ENCODE measurements around the gene CAMKMT.

Gene CAMKMT

DNA sequence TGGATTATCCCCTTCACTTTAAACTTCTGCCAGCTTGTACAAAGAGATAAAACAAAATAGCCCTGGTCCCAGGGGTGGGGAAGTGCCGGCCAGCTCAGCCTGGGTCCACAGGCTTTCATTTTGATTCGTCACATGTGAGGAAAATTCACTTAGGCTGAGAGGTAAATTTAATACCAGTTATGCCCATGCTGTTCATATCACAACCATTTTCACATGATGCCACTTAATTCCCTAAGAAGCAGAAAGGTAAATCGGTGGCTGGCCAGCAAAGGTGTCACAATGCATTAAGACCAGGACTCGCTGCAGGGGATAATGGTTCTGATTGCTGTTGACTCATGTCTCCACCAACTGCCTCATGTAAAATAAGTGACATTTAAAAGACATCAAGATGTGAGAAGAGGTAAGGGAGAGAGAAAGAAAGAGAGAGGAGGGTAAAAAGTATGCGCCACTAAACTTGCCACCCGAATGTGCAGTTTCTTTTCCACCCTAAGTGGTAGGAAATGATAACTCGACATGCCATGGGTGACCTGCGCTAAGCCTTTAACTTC lies 318.8 kb downstream of the CAMKMT start:
- in situ Hi-C loops (cut with HindIII; ENCODE audit: low sequenced_read_pairs): no loop called here

DNA sequence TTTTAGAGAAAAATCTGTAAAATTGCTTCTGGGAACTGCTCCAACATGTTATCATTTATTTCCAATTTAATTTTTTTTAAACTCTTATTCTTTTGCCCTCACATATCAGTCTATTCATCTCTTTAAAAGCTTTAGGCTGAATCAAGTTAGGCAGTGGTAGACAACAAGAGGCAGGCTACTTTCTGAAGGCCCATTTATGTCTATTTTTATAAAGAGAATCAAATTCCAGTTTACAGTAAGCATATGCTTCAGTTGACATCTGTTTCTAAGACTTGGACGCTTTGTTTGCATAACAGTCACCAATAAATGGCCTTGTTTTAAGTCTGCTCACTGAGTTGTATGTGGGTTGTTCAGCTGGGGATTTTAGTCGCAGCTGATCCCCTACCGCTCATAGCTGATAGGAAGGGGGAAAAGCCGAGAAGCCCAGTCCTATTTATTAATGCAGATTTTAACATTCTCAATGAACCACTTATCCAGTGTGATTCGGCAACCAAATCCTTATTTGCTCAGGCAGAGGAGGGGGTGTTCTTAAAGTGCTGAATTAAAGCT lies 319.3 kb downstream of the CAMKMT start:
- in situ Hi-C loops (cut with HindIII; ENCODE audit: low sequenced_read_pairs): no loop called here

DNA sequence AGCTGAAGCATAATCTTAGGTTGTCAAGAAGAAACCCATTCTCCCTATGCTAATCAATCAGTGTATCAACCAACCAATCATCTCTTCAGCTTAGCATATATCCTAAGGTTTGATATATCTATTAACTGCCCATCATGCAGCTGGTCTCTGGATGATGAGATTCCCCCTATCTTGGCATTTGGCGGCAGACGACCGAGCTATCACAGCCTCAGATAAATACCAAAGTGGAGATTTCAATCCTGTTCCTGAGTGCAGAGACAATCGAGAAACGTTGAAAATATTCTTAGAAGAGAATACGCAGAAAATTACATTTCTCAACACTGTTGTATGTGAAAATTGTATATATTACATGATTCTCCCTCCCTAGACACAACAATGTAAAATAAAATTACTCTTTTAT lies 320.7 kb downstream of the CAMKMT start:
- in situ Hi-C loops (cut with HindIII; ENCODE audit: low sequenced_read_pairs): no loop called here

DNA sequence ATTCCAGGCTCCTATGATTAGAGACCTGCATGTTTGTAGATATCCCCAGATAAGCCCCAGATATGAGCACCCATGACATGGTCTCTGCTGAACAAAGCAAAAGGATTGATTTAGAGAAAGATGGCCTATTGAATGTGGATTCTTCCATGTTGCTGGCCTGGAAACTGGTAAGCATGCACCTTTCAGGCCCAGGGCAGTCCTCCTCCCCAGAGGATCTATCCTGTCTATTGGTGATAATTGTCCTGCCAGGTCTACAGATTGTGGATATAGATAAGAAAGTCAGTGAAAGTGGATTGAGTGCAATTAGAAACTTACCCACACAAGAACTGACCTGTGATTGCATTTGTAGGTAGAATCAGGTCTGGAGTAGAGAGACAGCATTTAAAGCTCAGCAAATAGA lies 322.8 kb downstream of the CAMKMT start:
- in situ Hi-C loops (cut with HindIII; ENCODE audit: low sequenced_read_pairs): no loop called here

DNA sequence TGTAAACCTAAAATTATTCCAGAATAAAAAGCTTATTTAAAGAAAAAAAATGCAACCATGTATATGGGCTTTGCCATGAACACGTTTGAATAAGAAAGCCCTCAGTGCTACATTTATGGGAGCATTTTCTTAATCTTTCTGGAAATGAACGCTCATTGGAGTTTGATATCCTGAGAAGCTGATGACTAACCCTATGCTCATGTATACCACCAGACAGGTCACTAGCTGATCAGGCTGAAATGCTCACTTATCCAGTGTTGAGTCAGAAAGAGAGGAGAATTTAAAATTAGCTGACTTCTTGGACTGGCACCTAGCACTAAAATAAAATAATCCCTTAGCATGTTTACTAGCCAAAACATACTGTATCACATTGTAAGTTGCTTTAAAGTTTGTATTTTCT lies 324.8 kb downstream of the CAMKMT start:
- in situ Hi-C loops (cut with HindIII; ENCODE audit: low sequenced_read_pairs): no loop called here

DNA sequence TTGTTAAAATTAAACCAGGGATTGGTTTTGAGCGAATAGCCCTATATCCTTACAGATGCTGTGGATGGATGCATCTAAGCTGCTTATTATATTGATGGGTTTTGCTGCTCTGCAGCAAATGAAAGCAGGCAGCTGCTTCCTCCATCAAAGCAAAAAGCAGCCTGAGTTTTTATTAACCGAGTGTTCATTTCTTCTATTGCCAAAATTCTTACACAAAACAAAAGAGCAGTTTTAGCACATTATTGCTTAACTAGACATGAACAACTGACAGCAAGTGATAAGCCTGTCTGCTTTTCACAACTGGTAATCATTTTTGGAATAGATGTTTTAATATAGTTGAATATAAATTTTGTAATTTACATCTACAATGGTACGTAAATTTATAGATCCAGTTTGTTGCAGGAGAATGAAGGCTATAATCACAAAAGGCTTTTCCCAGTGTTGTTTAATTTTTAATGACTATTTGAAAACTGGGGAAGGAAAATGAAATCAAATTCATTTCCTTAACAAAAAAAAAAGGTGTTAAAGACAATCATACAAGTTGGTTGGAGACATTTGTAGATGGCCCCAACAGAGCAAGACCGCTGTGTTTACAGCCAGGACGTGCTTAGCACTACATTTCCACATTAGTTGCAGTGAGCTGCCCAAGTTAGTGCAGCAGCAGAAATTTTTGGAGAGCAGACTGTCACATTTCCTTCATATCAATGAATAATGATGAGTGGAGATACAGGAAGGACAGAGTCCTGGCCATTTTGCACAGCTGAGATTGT lies 326.1 kb downstream of the CAMKMT start:
- in situ Hi-C loops (cut with HindIII; ENCODE audit: low sequenced_read_pairs): no loop called here

DNA sequence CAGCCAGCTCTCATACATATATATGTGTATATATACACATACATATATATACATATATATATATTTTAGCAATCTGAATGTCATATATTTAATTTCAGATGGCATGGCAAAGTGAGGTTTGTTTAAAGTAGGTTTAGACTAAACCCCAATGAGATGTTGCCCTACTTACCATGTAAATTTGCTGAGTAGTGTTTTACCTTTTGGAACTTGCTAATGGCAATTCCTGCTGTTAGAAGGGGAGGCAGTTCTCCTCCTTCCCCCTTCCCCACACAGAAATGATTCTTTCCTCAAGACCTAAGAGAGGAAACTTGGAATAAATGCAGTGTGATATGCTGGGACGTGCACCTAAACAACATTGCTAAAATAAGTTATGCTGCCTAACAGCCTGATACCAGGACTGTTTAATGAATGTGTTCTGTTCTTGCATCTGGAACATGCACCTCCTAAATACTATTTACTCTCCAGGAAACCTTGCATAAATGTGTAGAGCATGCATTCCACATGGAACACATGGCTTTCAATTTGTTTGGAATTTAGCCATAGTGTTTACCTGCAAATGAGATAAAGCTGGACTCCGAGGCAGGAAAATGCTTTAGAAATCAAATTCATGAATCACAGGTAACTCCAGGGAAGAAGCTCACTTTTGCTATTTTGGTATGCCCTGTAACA lies 326.8 kb downstream of the CAMKMT start:
- in situ Hi-C loops (cut with HindIII; ENCODE audit: low sequenced_read_pairs): no loop called here

DNA sequence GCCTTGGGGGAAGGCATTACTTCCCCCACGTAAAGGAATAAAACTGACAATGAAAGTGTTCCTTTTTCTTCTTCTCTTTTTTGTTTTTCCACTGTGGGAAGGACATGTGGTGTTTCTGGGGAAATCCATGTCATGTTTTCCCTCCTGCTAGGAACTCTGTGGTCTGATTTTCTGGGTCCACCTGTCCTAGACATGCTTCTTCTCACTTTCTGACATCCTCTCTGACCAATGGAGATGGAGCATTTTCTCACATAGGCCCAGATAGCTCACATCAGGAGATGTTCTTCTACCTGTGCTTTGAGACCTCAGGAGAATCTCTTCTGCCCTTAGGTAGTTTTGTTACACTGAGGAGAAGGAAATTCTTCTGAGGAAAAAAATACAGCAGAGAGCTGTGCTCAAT lies 327.8 kb downstream of the CAMKMT start:
- in situ Hi-C loops (cut with HindIII; ENCODE audit: low sequenced_read_pairs): no loop called here

DNA sequence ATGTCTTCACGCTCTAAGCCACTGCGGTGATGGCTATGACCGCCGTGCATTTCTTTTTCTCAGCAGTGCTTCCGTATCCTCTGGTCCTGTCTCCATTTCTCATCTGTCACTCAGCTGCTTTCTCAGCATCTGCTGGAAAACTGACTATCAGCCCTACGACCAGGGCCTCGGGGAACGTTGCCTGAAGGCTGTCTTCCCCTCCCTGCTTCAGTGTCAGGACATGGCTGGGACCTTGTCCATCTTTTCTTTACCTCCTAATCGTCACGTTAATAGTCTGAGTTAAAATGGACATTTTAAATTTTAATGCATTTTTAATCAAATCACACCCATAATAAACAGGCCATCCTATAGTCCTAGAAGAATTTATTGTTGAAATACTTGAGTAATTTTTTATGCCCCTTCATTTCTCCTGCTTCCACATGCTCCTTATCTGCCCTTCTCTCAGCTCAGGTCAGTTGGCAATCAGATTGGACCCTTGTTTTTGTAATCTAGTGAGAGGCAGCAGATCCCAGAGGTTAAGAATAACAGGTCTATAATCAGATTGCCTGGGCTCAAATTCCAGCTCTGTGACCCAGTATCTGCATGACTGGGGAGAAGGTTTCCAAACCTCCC lies 329.5 kb downstream of the CAMKMT start:
- in situ Hi-C loops (cut with HindIII; ENCODE audit: low sequenced_read_pairs): no loop called here

DNA sequence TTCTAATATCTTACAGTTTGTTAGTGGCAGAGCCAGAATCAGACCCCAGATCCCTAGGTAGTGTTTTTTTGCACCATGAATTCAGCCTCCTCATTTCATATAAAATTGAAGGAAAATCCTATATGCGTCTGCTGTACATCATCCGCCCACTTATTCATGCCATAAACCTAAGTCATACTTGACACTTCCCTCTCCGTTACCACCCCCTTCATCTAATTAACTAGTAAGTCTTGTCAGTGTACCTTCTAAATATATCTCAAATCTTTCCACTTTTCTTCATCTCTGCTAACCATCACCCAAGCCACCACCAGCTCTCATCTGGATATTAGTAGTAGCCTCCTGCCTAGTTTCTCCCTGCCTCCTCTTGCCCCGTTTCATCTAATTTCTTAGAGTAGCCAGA lies 331.1 kb downstream of the CAMKMT start:
- in situ Hi-C loops (cut with HindIII; ENCODE audit: low sequenced_read_pairs): no loop called here

DNA sequence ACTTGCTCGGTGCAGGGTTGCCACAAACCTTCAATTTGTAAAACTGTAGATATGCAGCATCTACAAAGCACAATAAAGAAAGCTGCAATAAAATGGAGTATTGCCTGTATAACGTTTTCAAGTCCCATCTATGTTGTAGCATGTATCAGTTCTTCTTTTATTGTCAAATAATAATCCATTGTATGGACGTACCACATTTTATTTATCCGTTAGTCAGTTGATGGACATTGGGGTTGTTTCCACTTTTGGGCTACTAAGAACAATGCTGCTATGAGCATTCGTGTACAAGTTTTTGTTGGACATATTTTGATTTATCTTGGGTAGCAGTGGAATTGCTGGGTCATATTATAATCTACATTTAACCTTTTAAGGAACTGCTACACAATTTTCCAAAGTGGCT lies 339.1 kb downstream of the CAMKMT start:
- in situ Hi-C loops (cut with HindIII; ENCODE audit: low sequenced_read_pairs): no loop called here

DNA sequence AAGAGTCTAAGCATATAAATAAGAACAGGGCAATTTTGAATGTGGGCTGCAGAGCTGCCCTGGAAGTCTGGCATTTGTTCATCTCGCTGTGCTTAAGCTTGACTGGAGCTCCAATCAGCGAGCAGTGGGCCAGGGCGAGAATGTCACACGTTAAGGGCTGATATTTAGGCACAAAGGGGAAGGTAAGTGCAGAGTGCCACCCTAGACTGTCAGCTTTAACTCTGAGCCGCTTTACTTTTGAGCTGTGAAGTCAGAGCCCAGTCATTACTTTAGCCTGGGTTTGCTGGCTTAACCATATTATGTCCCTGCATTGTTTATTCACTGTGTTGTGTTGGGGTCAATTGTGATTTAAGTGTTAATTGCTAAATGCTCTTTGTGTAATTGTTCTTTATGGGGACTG lies 343.6 kb downstream of the CAMKMT start:
- in situ Hi-C loops (cut with HindIII; ENCODE audit: low sequenced_read_pairs): no loop called here

DNA sequence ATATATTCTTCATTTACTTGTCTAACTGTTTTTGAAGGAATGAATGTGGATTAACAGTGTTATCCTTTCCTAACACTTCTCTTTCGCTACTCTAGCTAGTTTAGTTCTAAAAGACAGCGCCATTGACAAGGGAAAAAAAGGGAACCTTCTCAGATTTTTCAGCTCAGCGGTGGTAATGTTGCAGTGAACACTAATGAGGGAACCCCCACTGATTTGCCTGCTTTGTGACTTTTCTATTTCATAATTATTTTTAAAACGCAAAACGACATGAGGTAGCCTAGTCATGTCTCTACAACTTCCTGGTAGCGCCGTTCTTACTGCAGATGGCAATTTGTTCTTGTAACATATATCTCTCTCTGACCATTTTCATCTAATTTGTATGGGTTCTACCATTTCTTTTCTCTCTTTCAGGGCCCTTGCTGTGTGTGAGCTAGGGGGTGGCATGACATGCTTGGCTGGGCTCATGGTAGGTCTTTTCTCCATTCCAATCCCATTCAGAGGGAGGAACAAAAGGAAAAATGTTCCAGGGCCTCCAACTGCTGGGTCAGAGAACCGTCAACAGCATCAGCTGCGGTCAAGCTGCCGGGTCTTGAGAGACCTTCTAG lies 344.2 kb downstream of the CAMKMT start:
- in situ Hi-C loops (cut with HindIII; ENCODE audit: low sequenced_read_pairs): no loop called here

DNA sequence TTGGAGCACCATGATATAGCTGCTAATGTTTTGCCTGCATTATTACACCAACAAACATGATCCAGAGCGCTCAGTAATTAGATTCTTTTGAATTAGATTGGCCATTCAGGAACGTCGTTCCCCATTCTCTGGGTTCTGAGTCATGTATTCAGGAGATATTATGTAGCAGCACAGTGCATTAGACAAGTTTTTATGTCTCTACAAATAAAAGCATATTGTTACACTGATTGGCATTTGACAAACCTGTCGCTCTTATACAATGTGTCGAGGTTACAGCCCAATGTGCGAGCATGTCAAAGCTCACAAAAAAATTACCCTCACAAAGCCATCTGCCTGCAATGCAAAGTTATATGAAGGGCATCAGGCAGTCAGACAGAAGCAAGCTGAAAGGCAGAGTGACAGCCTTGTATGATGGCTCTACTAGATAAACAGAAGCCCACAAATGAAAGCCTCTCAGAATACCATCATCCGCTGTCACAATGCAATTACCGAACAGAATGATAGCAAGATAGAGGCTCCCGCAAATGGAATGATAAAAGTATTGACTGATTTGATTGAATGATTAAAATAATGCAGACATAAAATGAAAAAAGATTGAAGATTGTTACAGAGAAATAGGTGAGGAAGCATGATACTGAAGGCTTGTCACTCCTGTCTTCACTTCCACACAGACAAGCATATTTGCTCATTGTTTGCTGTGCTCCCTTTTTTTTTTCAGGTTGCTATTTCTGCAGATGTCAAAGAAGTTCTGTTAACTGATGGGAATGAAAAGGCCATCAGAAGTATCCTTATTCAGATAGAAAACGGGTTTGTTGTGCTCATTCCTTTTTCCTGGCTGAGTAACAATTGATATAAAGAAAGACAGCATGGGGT lies 345.2 kb downstream of the CAMKMT start:
- in situ Hi-C loops (cut with HindIII; ENCODE audit: low sequenced_read_pairs): no loop called here

DNA sequence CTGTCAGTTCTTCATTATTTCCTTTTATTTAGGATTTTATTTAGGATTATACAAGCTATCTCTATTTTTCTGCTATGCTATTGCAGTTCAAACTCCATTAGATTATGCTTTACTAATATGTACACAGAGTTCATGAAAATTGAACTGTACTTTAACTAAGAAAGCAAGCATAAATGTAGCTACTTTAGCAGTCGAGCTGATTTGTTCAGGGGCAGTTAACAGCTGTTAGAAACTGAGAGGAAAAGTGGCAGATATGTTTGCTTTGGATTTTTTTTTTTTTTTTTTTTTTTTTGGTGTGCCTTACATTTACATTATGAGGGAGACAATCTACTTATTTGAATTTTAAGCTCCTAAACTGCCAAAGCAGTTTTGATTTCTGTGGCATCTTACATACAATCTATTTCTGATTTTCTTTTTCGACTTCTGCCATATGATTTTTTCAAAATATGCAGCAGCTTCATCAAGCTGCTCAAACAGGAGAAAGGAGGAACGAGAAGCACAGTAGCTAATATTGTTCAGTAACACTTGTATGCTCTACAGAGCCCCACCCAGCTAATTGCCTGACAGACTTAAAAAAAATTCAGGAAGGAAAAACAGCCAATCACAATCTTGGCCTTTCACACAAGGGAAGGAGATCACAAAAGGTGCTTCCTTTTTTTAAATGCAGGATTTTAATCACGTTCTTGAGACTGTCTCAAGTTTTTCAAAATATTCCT lies 346.4 kb downstream of the CAMKMT start:
- in situ Hi-C loops (cut with HindIII; ENCODE audit: low sequenced_read_pairs): no loop called here

DNA sequence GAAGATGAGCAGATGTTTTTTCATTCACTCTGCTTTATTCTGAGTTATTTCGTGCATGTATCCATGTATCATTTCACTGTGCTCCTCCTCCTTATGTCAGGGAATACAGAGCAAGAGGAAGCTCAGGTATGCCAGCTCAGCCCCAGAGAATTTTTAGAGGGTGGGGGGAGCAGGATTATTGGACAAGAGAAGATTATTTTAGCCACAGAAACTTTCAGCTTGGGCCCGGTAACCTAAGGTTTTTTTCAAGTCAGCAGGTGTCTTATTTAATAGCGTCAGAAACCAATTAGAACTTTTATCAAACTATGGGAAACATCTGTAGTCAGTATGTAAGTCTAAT lies 346.9 kb downstream of the CAMKMT start:
- in situ Hi-C loops (cut with HindIII; ENCODE audit: low sequenced_read_pairs): no loop called here

DNA sequence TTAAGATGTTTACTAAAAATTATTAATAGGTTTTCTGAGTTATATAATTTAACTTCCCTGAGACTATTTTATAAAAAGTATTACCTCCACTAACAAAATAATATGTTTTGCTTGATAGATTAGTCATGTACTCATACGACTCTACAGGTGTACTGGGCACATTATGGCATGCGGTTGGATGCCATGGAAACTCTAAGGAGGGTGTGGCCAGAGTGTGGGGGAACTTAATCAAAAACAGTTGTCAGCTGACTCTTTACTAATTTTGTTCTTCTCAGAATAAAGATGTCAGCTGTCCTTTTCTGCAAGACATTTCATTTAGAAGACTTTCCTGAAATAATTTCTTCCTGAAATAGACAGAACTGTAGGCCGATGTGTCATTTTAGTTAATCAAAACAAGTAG lies 351.4 kb downstream of the CAMKMT start:
- in situ Hi-C loops (cut with HindIII; ENCODE audit: low sequenced_read_pairs): loop anchor here (5.0 kb wide), 1 partner anchor 49 kb away; no protein-coding TSS in a partner anchor

DNA sequence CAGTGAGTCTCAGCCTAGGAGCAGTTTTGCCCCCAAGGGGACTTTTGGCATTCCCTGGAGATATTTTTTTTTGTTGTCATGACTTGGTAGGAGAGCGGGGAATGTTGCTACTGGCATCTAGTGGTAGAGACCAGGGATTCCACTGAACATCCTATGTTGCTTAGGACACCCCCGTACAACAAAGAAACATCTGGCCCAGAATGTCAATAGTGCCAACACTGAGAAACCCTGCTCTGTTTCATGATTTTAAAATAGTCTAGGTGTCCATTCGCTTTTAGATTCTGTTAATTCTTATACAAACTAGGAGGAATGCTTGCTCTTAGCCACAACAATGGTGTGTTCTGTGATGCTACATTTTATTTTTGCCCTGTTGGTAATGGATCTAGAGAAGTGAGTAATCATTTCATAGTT lies 353.9 kb downstream of the CAMKMT start:
- in situ Hi-C loops (cut with HindIII; ENCODE audit: low sequenced_read_pairs): loop anchor here (5.0 kb wide), 1 partner anchor 87 kb away; no protein-coding TSS in a partner anchor

DNA sequence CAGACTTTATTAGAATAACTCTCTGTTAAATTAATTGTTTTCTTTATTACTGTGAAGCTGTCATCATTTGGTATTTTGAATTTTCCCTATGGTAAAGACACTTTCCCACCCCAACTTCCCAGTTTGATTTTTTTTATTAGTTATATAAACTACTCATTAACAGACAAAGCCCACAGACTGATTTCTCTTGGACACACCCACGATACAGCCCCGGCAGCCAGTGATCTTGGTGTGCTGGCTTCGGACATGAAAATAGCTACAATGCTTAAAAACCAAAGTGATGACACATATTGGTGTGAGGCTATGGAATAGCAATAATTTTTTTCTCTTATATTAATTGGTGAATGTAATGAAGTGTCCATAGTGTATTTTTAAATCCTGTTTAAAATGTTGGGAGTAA lies 354.4 kb downstream of the CAMKMT start:
- in situ Hi-C loops (cut with HindIII; ENCODE audit: low sequenced_read_pairs): loop anchor here (5.0 kb wide), 1 partner anchor 86 kb away; no protein-coding TSS in a partner anchor
